Loucy (cell line): ENCODE results near the gene COL13A1.

ENCODE experiments used
- CTCF ChIP-seq: fragments of 200-600 bp; sonication (generic); conservative IDR thresholded peaks from 2 replicates; pipeline ENCODE4 v1.5.1; 2014; ENCODE audit warnings: mild to moderate bottlenecking, antibody characterized with exemption, low read length
- EZH2phosphoT487 ChIP-seq: fragments of 200-600 bp; IDR thresholded peaks from 2 replicates; pipeline ENCODE4 v1.6.1; 2018; ENCODE audit warnings: antibody characterized with exemption, mild to moderate bottlenecking, moderate library complexity, borderline replicate concordance

DNA sequence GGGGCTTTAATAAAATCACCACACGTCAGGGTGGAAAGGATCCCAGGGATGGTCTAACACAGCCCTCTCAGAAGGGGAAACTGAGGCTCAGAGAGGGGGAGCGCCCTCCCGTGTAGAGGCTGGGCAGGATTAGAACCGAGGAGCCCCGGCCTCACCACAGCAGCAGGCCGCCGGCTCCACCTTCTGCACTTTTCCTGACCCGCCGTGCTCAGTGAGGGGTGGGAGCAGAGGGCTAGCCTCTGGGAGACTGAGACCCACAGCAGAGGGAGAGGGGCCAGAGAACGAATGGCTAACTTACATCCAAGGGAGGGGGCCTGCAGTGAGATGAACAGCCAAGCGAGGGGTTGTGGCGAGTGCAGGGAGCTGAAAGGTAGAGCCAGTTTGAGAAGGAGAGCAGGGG lies 79.5 kb downstream of the COL13A1 start:
- TF ChIP-seq CTCF (no peak), EZH2phosphoT487 (no peak)
